Right ventricle myocardium superior (tissue), 1 donor: ENCODE data around the gene LTBP1. TPM values are rescaled to one million over a fixed set of nuclear protein-coding genes. Genes with fewer than 3 reads are reported as not detected.
"Not testable (repeated sequence)": the region's sequence is repeated elsewhere in the genome, so short reads cannot be mapped to it uniquely, and the experiment has no call there.

Experiments
- ATAC-seq: fragments of 200-7000 bp; cut with Tn5 transposase; one replicate; pipeline ENCODE4 v1.9.1; 2020; ENCODE audit warnings: mild to moderate bottlenecking; ENCODE audit not compliant: poor library complexity
- DNase-seq: peaks from one replicate; pipeline ENCODE4 v3.0.0-alpha.2; 2020
- intact Hi-C: fragments of 100-400 bp; cut with DNase I; formaldehyde crosslinking; loops from one replicate; pipeline ENCODE4 v1.11.2; 2022
- total RNA-seq: library from RNA; stranded (reverse); fragmentation: NEBNext Ultra II Directional; extraction: Animal tissue kit (Norgen Biotek cat#: 25700); gene quantifications from one replicate; pipeline ENCODE4 v1.2.1, GENCODE V29; 2021
- donor health status: DM: no; HTN: yes; CAD: no; lungs with severe emphysema.

LTBP1 gene
- total RNA-seq, 1 donor from 2014 or later: 79.9 TPM

- intact Hi-C loops: no loop called here
- ATAC-seq (peak; percentile 4), DNase-seq (no peak)
Observed at GRCh38 chr2:33215983-33216382, 269.2 kb downstream of the LTBP1 start.

- ATAC-seq: peak; percentile 91
Observed at GRCh38 chr2:33216508-33217182, 269.9 kb downstream of the LTBP1 start.

GRCh38 chr2:33217406-33217805 lies 270.7 kb downstream of the LTBP1 start:
- no peak for DNase-seq
- no peak for ATAC-seq
- intact Hi-C loops: no loop called here

More at GRCh38 chr2:33216508-33217182, 269.9 kb downstream of the LTBP1 start:
- DNase-seq: peak; percentile 81
- intact Hi-C loops: no loop called here

DNA sequence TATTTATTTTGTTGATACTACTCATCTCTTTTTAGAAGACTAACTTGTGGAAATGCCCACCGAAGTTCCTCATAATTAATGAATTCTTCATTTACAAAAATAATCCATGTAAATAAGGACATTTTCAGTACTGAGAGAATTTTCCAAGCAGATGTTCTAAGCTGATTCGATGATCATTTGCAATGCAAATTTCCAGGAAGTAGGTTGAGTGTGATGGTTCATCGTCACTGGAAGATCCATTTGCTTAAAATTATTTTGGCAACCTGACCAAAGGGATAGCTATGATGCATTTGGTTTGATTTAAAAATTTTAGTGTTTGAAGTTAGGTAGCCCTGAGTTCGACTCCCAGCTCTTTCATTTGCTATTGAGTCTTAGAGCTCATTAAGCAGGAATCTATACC lies 272.4 kb downstream of the LTBP1 start:
- DNase-seq (no peak), ATAC-seq (no peak)
- intact Hi-C loops: no loop called here

DNA sequence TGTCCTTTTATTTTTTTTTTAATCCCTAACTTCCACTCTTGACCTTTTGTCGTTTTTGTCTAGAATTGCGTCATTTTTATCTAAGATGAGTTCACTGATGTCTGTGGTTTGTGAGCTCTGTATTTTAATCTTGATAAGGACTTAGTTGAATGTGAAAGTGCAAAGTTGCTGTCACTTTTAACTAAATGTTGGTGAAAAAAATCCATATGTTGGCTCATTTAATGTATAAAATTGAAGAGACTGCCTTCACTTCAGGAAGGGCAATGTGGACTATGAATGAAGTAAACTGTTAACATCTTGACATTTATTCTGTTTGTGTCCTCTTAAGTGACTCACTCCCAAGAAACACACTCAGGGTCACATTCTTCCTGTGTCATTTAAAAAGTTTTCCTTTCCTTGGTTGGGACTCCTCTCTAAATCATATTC lies 273.1 kb downstream of the LTBP1 start:
- no peak for DNase-seq
- no peak for ATAC-seq
- intact Hi-C loops: no loop called here

DNA sequence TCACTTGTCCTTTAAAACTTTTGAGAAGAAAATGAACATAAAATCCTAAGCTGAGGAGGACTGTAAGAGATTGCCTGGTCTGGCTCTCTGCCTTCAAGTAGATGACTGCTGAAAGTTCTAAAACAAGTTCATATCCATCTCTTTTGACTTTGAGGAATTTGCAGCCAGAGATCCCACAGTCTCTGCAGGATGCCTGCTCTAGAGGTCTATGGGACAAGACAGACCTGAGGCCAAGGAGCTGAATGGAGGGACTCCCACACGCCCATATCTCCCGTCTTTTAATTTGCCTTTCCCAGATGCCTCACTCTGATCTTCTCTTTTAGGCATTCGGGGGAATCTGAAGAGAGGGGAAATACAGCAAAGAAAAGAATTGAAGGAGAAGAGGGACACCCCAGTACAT lies 273.8 kb downstream of the LTBP1 start:
- ATAC-seq: no peak
- intact Hi-C loops: no loop called here
- DNase-seq: no peak

- ATAC-seq (no peak), DNase-seq (no peak)
- intact Hi-C loops: no loop called here
Observed at GRCh38 chr2:33221046-33221784, 274.5 kb downstream of the LTBP1 start.

- no peak for DNase-seq
- no peak for ATAC-seq
- intact Hi-C loops: no loop called here
Observed at GRCh38 chr2:33222309-33222708, 275.6 kb downstream of the LTBP1 start.

DNA sequence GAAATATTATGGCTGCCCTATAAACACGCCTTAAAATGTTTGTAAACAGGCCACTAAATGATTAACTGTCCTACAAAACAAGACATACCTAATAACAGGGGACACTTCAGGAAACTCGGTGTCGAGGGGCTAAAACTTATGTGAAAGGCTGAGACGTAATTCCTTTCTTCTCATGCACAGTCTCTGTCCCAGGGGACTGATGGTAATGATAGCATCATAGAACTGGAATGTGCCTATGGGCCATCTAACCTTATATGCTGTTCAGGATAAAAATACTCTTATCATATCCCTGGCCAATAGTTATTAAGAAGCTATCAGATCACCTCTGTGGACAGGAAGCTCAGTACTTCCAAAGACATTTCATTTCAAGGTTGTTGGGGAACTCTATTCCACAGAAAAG lies 277.1 kb downstream of the LTBP1 start:
- intact Hi-C loops: no loop called here
- no peak for DNase-seq
- ATAC-seq: no peak

DNA sequence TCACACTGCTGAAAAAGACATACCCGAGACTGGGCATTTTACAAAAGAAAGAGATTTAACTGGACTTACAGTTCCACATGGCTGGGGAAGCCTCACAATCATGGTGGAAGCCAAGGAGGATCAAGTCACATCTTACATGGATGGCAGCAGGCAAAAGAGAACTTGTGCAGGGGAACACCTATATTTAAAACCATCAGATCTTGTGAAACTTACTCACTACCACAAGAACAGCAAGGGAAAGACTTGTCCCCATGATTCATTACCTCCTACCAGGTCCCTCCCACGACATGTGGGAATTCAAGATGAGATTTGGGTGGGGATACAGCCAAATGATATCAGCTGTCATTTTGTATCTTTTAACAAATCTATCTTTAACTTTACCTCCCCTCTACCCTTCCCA lies 278.6 kb downstream of the LTBP1 start:
- intact Hi-C loops: no loop called here
- ATAC-seq: no peak
- DNase-seq: no peak

GRCh38 chr2:33226546-33226945 lies 279.8 kb downstream of the LTBP1 start:
- intact Hi-C loops: no loop called here
- ATAC-seq (no peak), DNase-seq (no peak)

GRCh38 chr2:33229646-33230045 lies 282.9 kb downstream of the LTBP1 start:
- DNase-seq (no peak), ATAC-seq (peak; percentile 39)
- intact Hi-C loops: no loop called here

GRCh38 chr2:33230195-33230594 lies 283.4 kb downstream of the LTBP1 start:
- intact Hi-C loops: no loop called here
- ATAC-seq (no peak), DNase-seq (no peak)

DNA sequence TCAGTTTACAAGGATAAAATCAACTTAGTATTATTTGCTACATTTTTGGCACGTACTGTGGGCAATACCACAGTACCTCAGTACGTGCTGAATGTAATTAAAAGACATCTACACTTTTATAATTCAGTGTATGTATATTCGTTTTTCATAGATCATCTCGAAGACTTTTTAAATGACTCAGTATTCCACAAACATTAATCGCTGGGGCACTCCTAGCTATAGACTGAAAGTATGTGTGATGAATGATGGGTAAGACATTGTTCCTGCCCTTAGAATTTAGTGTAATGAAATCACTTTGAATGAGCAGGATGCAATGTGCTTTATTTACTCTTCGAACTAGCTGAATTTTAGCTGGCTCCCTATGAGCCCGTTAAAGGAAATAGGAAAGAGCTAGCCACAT lies 284.1 kb downstream of the LTBP1 start:
- intact Hi-C loops: no loop called here
- ATAC-seq (no peak), DNase-seq (no peak)

DNA sequence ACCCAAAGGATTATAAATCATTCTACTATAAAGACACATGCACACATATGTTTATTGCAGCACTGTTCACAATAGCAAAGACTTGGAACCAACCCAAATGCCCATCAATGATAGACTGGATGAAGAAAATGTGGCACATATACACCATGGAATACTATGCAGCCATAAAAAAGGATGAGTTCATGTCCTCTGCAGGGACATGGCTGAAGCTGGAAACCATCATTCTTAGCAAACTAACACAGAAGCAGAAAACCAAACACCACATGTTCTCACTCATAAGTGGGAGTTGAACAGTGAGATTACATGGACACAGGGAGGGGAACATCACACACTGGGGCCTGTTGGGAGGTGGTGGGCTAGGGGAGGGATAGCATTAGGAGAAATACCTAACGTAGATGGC lies 288.8 kb downstream of the LTBP1 start:
- intact Hi-C loops, ATAC-seq, DNase-seq: not testable (repeated sequence)

- ATAC-seq: no peak
- intact Hi-C loops: no loop called here
Observed at GRCh38 chr2:33236482-33237385, 290.0 kb downstream of the LTBP1 start.

DNA sequence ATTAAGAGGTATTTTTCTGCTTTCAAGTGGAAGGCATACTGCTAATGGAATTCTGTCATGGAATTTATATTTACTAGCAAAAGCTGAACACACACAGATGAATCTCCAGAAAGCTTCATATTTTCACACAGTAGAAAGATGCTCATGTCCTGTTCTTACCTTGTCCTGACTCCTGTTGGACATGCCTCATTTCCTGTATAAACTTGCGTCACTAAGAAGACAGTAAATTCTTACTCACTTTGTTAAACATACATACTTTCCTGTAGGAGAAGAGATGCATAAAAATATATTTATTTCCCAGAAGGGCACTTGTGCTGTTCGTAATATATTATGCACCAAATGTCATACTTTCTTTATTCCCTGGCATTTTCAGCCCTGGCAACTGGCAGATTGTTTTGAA lies 291.4 kb downstream of the LTBP1 start:
- intact Hi-C loops: no loop called here
- ATAC-seq (no peak), DNase-seq (no peak)

More at GRCh38 chr2:33236482-33237385, 290.0 kb downstream of the LTBP1 start:
- no peak for DNase-seq

DNA sequence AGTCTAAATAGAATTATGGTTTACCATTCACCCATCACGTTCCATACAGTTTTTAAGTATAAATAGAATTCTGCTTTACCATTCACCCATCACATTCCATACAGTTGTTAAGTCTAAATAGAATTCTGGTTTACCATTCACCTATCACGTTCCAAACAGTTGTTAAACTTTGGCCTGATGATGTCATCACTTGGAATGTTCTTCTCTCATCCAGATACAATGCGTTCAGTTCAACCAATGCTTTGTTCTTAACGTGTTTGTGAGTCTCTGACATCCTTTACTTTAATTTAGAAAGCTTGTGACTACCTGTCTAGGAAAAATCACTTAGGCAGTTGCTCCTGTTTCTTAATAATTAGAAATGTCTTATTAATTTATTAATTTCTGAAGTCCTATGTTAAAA lies 293.4 kb downstream of the LTBP1 start:
- no peak for ATAC-seq
- intact Hi-C loops: no loop called here
- no peak for DNase-seq

DNA sequence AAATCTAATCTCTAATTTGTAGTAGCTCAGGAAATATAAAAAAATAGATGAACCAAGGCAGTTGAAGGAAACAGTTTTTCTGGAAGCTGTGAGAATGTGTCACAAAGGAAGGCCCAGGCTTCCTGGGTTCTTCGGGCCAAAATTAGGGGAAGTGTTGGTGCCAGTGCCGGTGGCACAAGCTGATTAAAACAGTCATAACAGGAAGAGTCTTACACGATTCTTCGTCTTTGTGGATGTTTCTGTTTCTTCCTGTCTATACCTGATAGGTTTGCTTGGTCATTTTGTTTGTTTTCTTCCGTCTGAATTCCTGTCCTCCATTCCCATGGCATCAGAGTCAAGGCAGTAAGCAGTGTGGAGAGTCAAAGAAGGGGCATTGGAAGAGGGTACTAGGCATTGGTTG lies 294.3 kb downstream of the LTBP1 start:
- no peak for DNase-seq

More for the DNA sequence above, 294.3 kb downstream of the LTBP1 start:
- no peak for ATAC-seq
- intact Hi-C loops: no loop called here
